Measurements from ENCODE around the gene SMAD6. TPM values are rescaled to one million over a fixed set of nuclear protein-coding genes. Genes with fewer than 3 reads are reported as not detected.
"Not testable (repeated sequence)": the region's sequence is repeated elsewhere in the genome, so short reads cannot be mapped to it uniquely, and the experiment has no call there.

The SMAD6 gene
- polyA plus RNA-seq, 1 donor = 7.5 TPM

DNA sequence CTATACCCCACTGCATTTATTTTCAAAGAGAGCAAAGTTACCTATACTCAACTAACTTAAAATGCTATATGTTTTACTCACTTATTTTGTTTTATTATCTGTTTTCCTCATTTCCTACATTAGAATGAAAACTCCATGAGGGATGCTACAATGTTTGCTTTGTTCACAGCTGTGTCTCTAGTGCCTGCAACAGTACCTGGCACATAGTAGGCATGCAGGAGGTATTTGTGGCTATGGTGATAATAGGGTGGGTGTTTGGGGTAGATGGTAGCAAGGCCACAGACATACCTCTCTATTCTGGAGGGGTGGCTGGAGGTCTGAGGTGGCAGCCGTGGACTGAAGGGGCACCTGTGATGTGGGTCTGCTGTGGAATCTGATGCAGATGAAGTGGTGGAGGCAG lies 24.7 kb upstream of the SMAD6 start:
- no peak for DNase-seq

DNA sequence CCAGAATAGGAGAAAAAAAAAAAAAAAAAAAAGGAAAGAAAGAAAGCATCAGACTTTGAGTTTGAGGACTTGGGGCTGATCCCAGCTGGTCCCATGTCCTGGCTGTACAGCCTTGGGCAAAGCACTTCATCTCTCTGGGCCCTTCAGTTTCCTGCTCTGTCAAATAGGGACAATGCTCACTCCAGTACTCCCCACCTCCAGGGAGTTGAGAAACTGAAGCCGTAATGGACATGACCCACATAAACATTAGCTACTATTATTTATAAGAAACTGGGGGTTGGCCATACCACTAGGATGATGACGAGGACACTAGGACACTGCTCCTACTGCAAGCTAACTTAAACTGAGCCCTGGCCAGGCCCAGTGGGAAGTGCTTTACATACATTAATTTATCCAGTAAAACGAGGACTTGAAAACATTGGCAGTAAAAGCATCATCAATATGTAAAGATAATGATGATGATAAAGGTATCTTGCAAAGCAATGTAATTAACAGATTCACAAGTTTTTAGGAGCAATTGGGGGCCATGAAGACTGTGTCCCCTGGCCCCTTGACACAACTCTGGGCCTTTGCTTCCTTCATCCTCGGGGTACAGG lies 22.9 kb upstream of the SMAD6 start:
- DNase-seq = no peak

DNA sequence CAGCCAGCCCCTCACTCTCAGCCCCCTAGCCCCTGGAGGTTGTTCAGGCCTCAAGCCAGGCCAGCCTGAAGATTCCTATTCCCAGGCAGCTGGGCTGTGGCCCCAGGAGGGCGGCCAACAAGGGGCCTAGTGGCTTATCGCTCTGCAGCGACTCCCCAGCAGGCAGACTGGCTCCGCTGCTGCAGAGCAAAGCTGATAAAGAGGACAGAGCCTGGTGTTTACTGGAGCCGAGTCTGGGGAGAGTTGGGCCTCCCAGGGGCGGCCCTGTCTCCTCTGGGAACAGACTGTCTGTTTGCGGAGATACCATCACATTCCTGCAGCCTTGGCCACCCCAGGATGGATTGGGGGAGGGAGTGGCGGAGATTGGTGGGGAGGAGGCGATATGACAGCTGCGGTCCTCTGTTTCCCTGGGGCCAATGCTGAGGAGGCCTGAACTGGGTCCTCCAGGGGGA lies 22.4 kb upstream of the SMAD6 start:
- DNase-seq = no peak

GRCh38 chr15:66680502-66680901 lies 21.5 kb upstream of the SMAD6 start:
- no peak for DNase-seq

- DNase-seq = no peak
Measured at GRCh38 chr15:66681395-66681794, 20.6 kb upstream of the SMAD6 start.

DNA sequence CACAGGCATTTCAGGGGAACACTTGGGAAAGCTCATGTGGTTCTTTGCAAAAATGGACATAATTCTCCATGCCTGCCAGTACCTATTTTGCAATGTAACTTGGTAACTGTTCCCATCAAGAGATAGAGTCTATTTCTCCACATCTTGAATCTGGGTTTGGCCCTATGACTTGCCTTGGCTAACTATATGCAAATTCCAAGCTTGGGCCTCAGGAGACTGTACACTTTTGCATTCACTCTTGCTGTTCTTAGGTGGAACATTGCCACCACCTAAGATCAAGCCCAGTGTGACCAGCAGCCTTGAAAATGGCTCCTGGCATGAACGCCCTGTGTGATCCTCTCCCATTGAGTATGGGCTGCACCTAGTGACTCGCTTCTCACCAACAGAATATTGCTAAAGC lies 19.8 kb upstream of the SMAD6 start:
- DNase-seq = no peak

DNA sequence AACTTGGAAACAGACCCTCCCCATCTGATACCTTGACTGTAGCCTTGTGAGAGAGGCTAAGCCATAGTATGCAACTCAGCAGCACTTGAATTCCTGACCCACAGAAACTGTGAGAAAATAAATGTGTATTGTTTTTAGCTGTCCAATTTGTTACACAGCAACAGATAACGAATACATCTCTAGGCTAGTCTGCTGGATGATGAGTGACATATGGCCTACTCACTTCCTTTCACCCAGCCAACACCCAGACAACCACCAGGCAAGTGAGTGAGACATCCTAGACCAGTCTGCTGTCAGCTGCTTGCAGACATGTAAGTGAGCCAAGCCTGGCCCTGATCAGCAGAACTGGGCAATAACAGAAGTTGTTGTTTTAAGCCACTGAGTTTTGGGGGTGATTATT lies 19.2 kb upstream of the SMAD6 start:
- DNase-seq = no peak

GRCh38 chr15:66684136-66684681 lies 17.8 kb upstream of the SMAD6 start:
- no peak for DNase-seq

GRCh38 chr15:66685638-66686150 lies 16.3 kb upstream of the SMAD6 start:
- no peak for DNase-seq

DNA sequence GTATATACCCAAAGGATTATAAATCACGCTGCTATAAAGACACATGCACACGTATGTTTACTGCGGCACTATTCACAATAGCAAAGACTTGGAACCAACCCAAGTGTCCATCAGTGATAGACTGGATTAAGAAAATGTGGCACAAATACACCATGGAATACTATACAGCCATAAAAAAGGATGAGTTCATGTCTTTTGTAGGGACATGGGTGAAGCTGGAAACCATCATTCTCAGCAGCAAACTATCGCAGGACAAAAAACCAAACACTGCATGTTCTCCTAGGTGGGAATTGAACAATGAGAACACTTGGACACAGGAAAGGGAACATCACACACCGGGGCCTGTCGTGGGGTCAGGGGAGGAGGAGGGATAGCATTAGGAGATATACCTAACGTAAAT lies 11.1 kb upstream of the SMAD6 start:
- not testable (repeated sequence) for DNase-seq

GRCh38 chr15:66691727-66692126 lies 10.3 kb upstream of the SMAD6 start:
- no peak for DNase-seq

GRCh38 chr15:66692391-66692790 lies 9.6 kb upstream of the SMAD6 start:
- DNase-seq = peak; percentile 41

GRCh38 chr15:66692808-66693596 lies 9.0 kb upstream of the SMAD6 start:
- no peak for DNase-seq

DNA sequence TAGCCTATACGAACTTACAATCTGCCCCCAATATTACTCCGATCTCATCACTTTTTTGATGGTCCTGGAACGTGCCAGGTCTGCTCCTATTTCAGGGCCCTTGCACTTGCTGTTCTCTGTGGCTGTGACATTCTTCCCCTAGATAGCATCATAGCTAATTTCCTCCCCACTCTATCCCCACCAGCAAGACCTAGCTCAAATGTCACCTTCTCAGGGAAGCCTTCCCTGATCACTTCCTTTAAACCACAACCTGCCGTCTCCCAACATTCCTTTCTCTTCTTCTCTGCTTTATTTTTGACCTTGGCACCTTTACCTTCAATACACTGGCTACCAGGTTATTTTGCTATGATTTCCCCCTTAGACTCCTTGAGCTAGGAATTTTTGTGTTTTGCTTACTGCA lies 5.3 kb upstream of the SMAD6 start:
- no peak for DNase-seq

DNA sequence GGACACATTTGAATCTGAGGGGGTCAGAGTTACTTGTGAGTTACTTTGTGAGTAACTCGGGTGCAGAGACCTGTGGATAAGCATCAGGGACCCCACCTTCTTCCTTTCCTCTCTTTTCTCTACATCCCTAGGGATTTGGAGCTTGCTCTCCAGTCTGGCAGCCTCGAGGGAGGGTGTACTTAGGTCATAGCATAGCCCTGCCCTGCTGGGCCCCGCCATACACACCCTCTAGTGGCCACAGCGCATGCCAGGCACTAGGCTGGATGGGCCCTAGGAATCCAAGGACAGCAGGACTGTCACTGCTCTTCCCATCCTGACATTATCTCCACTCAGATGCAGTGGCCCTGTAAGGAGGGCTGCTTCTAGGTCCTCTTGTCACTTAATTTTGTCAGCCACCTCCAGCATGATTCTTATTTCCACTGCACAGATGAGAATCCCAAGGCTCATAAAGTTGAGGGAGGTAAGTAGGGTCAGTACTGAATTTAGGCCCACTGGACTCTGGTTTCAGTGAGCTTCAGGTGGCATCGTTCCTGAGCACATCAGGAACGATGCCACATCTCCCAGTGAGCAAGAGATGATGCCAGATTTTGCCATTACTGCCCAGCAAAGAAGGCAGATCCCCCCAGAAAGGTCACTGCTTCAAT lies 3.6 kb upstream of the SMAD6 start:
- no peak for DNase-seq

GRCh38 chr15:66698971-66699370 lies 3.1 kb upstream of the SMAD6 start:
- DNase-seq = no peak

GRCh38 chr15:66700412-66700801 lies 1.6 kb upstream of the SMAD6 start:
- no peak for DNase-seq

DNA sequence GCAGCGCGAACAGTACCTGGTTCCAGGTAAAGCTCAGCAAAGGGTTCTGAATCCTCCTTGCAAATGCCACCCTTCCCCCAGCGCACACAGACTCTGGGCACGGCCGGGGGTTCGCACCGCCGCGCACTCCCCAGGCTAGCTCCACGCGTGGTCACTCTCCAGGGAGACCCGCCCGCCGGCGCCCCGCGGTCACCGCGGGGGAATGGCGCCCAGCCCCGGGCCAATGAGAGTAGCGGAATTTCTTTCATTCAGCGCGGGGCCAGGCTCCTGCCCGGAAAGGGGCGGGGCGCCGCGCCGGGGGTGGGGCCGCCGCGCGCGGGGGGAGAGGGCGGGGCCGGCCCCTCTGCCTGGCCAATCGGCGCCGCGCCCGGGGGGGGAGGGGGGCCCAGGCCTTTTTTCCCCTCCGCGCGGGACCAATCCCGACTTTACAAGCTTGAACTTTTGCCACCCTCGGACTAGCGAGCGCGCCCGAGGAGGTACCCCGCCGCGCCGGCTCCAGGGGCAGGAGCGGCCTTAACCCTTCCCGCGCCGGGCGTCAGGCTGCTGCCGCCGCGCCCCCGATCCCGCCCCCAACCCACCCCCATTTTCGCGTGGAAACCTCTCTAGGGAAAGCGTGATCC lies 1.1 kb upstream of the SMAD6 start:
- DNase-seq = peak; percentile 96

DNA sequence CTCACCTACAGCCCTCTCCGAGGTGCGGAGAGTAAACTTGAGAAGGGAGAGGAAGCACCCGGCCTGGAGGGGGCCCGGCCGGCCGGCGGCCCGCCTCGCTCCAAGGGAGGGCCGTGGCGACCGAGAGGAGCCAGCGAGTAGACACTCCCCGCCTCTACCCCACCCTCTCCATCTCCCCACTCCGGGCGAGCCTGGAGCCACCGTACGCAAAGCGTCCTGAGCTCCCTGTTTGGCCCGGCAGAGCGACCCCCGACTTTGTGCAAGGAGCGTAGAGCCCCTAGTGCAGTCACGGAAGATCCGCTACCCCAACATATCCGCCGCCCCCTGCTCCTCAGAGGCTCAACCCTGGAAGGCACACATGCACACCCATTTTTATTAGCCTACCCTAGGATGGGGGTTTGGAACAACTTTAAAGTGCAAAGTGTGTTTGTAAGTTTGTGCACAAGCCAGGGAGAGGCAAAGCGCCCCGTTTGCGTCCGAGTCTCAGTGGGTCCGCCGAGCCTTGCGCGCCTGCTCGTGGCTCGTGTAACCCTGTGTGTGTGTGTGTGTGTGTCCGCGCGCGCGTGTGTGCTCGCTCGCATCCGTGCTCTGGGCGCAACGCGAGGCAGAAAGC lies 508 bp upstream of the SMAD6 start:
- no peak for DNase-seq

DNA sequence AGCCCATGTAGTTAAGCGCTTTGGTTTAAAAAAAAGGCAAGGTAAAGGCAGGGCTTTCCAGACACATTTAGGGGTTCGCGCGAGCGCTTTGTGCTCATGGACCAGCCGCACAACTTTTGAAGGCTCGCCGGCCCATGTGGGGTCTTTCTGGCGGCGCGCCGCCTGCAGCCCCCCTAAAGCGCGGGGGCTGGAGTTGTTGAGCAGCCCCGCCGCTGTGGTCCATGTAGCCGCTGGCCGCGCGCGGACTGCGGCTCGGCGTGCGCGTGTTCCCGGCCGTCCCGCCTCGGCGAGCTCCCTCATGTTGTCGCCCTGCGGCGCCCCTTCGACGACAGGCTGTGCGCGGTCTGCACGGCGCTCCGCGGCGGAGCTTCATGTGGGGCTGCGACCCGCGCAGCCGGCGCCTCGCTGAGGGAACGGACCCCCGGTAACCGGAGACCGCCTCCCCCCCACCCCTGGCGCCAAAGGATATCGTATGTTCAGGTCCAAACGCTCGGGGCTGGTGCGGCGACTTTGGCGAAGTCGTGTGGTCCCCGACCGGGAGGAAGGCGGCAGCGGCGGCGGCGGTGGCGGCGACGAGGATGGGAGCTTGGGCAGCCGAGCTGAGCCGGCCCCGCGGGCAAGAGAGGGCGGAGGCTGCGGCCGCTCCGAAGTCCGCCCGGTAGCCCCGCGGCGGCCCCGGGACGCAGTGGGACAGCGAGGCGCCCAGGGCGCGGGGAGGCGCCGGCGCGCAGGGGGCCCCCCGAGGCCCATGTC lies 927 bp downstream of the SMAD6 start:
- no peak for DNase-seq

DNA sequence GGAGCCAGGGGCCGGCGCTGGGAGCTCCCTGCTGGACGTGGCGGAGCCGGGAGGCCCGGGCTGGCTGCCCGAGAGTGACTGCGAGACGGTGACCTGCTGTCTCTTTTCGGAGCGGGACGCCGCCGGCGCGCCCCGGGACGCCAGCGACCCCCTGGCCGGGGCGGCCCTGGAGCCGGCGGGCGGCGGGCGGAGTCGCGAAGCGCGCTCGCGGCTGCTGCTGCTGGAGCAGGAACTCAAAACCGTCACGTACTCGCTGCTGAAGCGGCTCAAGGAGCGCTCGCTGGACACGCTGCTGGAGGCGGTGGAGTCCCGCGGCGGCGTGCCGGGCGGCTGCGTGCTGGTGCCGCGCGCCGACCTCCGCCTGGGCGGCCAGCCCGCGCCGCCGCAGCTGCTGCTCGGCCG lies 1.5 kb downstream of the SMAD6 start:
- DNase-seq = no peak
